ENCODE data around the gene C1QTNF2. TPM values are rescaled to one million over a fixed set of nuclear protein-coding genes. Genes with fewer than 3 reads are reported as not detected.

Gene C1QTNF2
- total and polyA plus RNA-seq, 2 of the 13 experiments (the other 11 are each of a cell fraction or from before 2014, with no cell fraction given), result not detected

GRCh38 chr5:160371294-160371693, 868 bp upstream of the C1QTNF2 start:
- Histone ChIP-seq H2AFZ (ENCODE audit: low read length) (no peak overlapping the region), H3K4me3 (replicated peaks in 1 of 3; ENCODE audit: insufficient read depth in 1 of 3, low read depth in 2 of 3, low read length in 3 of 3) (no peak overlapping the region), H3K36me3 (replicated peaks in 1 of 2; ENCODE audit: control insufficient read depth in 1 of 2, insufficient read depth in 2 of 2, low read length in 2 of 2) (no peaks in the 10 kb centered on the region), H3K4me2 (ENCODE audit: low read depth, low read length) (no peak overlapping the region), H4K20me1 (ENCODE audit: insufficient read depth, low read length) (no peaks in the 10 kb centered on the region), H3K9ac (ENCODE audit: insufficient read depth, low read depth, low read length) (no peak overlapping the region), H3K27me3 (ENCODE audit: control insufficient read depth in 1 of 2, insufficient read depth in 2 of 2, low read length in 2 of 2) (peaks cover 7 to 32% of the 10 kb centered on the region in 2 experiments; a peak in 4 of 5 replicates), H3K9me3 (ENCODE audit: low read length) (no peaks in the 10 kb centered on the region), H3K27ac (ENCODE audit: extremely low read length, insufficient read depth, low read length) (no peak overlapping the region), H3K4me1 (ENCODE audit: insufficient read depth, low read length) (no peaks in the 10 kb centered on the region), H3K79me2 (ENCODE audit: insufficient read depth, low read length) (no peaks in the 10 kb centered on the region)
- POLR2A ChIA-PET, result no interaction called here
- no peak for ATAC-seq
- DNase-seq (ENCODE audit: low spot score), result no peak
- intact Hi-C loops (cut with micrococcal nuclease; ENCODE audit: unreplicated experiment), result no loop called here
- BruUV-seq (replicated peaks), result no TSS peak
- no peak for TF ChIP-seq BRCA1 (CRISPR knock-in tag; IDR thresholded peaks at IDR 0.05)
- FAIRE-seq, result no peak
- CTCF ChIA-PET (ENCODE audit: low intra/inter-chr PET ratio, low total read pairs), result no interaction called here
- in situ Hi-C loops (cut with HindIII; ENCODE audit: extremely low pct_ligation_motif_present, low pct_unique_long_range_greater_than_20kb), result no loop called here

- no peaks in the 10 kb centered on the region for H3K36me3 ChIP-seq (replicated peaks in 1 of 2; ENCODE audit: control insufficient read depth in 1 of 2, insufficient read depth in 2 of 2, low read length in 2 of 2)
- H2AFZ ChIP-seq (ENCODE audit: low read length), result no peak overlapping the region
- 55% methylated on average over 12 of the region's 12 CpGs for WGBS (ENCODE audit: low lambda C conversion rate)
- FAIRE-seq (no peak), DNase-seq (ENCODE audit: low spot score) (no peak), ATAC-seq (no peak)
- ChIA-PET CTCF (ENCODE audit: low intra/inter-chr PET ratio, low total read pairs) (no interaction called here), POLR2A (no interaction called here)
- H3K79me2 ChIP-seq (ENCODE audit: insufficient read depth, low read length), result no peaks in the 10 kb centered on the region
- peak overlapping the region in 1 of 3 experiments; percentile 48; a peak in 1 of 6 replicates for H3K4me3 ChIP-seq (replicated peaks in 1 of 3; ENCODE audit: insufficient read depth in 1 of 3, low read depth in 2 of 3, low read length in 3 of 3)
- H3K27ac ChIP-seq (ENCODE audit: extremely low read length, insufficient read depth, low read length), result no peak overlapping the region
- intact Hi-C loops (cut with micrococcal nuclease; ENCODE audit: unreplicated experiment) (no loop called here), in situ Hi-C loops (cut with HindIII; ENCODE audit: extremely low pct_ligation_motif_present, low pct_unique_long_range_greater_than_20kb) (no loop called here)
- no peak for TF ChIP-seq SP2 (CRISPR knock-in tag; IDR thresholded peaks at IDR 0.05)
- TF ChIP-seq USF2 (IDR thresholded peaks at IDR 0.05; ENCODE audit: low read depth, low read length), result no peak
- TF ChIP-seq USF2 (CRISPR knock-in tag; IDR thresholded peaks at IDR 0.05; ENCODE audit: borderline replicate concordance), result 0 out of 2 replicates have a peak, but pooled peaks have one; percentile 12
- peak; percentile 32; the same call in 1 of the 2 replicates for TF ChIP-seq RAD51 (IDR thresholded peaks at IDR 0.05; ENCODE audit: borderline replicate concordance)
- H3K9ac ChIP-seq (ENCODE audit: insufficient read depth, low read depth, low read length), result no peak overlapping the region
- BruUV-seq (replicated peaks), result no TSS peak
- peaks cover 7 to 32% of the 10 kb centered on the region in 2 experiments; a peak in 4 of 5 replicates for H3K27me3 ChIP-seq (ENCODE audit: control insufficient read depth in 1 of 2, insufficient read depth in 2 of 2, low read length in 2 of 2)
- no peaks in the 10 kb centered on the region for H3K9me3 ChIP-seq (ENCODE audit: low read length)
- peak overlapping the region; percentile 43; the same call in 1 of the 2 replicates for H3K4me2 ChIP-seq (ENCODE audit: low read depth, low read length)
- no peaks in the 10 kb centered on the region for H4K20me1 ChIP-seq (ENCODE audit: insufficient read depth, low read length)
- no peaks in the 10 kb centered on the region for H3K4me1 ChIP-seq (ENCODE audit: insufficient read depth, low read length)
Measured at GRCh38 chr5:160370713-160371034, 248 bp upstream of the C1QTNF2 start.
